T-helper 22 cell (primary cell): ENCODE measurements around the gene GPAM.
"Not testable (repeated sequence)": the region's sequence is repeated elsewhere in the genome, so short reads cannot be mapped to it uniquely, and the experiment has no call there.

Source experiments
- DNase-seq: peaks from one replicate; pipeline ENCODE4 v3.0.0-alpha.2; 2020; ENCODE audit warnings: low read depth

Gene GPAM

DNA sequence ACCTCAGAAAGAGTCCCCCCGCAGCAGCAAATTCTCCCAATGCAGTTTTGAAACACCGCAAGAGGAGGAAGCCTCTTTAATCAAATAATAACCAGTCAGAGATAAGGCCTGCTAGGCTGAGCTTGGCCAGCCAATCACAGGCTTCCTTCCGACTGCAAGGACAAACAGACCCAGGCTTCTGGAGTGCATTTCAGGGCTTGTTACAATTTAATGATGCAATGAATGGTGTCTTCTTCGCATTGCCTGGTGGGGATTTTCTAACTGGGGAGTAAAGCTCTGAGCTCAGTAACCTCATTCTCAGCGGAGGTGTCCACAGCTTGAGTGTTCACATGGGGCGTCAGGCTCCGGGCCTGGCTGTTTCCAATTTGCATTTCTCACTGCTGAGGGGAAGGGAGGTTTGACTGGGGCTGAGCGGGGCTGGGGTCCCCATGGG is 31.8 kb upstream of the GPAM start:
- DNase-seq = no peak

DNA sequence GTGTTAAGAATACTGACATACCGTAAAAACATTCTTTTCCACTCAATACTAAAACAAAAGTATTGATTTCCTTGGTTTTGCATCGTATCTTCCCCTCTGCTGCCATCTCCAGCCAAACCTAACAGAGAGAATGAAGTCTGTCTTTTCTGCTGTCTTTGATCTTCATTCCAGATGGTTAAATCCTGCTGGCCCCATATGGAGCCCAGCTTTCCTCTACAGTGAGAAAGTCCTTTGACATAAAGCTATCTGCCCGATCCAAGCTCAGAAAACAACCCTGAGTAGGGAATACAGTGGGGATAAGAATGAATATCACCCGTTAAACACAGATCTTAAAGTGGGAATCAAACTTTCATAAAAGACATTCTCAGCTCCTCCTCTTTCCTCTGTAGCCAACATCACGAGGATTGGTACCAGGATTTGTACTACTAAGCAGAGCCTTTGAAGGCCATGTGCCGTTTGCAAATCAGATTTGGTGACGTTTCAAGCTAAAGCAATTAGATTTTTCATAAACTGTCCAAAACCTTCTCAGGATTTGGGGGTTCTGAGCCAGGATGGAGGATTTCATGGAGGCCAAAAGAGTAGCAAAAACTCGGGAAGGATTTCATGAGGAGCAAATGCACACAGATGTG is 30.8 kb upstream of the GPAM start:
- DNase-seq = no peak

DNA sequence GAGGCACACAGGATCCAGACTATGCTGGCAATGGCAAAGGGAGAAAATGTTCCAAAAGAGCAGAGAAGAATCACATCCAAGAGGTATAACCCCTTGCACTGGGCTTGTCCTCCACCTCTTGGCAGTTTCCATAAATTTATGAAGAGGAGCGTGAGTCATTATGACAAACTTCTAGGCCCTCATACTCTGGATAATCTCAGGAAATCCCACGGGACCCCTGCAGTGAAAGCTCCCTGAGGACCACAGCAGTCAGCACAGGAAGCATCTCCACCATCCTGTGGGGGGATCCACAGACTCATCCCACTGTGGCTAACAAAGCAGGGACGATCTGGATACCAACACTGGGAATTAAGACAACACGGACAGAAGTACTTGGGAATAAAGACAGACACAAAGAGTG is 30.3 kb upstream of the GPAM start:
- DNase-seq = no peak

DNA sequence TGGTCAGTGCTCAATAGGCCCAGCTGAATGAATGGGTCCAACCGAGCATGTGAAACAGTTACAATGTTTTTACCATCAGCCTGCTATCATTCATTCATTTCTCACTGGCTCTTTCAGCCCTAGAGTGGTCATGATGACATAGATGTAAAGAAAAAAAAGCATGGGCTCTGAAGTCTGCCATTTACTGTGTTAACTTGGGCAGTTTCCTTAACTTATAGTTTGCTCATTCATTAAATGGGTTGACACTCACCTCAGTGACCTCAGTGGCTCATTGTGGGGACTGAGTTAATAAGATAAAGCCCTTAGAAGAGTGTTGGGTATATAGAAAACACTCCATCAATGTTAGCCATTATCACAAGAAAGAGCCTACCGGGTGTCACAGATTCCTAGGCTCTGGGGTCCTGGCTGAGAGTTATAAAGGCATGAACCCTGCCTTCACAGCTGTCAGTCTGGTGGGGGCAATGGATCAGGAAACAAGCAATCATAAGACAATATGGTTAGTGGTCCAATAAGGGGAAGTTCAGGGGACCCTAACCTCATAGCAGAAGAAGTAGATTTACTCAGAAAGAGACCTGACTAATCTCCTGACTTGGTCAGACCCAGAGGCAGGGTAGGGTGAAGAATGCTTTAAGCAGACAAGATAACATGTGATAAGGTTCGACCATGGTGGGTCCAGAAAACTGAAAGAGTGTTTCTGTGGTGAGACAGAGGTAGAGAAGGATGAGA is 29.7 kb upstream of the GPAM start:
- no peak for DNase-seq

DNA sequence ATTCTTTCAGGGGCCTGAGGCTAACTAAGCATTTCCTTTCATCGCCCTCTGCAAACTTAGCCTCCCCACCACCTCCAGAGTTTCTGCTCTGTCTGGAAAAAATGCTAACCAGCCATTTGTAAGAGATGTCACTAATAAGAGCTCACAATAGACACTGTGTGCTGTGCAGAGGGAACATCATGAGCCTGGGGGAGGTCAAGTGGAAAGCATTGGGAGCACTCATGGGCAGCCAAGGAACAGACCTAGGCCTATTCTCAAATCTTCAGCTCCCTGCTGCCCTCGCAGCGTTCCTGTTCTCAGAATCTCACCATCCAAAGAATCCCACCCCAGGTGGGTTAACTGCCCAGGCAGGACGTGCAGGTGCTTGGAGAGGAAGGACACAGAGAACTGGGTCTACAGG is 27.1 kb upstream of the GPAM start:
- DNase-seq = no peak

DNA sequence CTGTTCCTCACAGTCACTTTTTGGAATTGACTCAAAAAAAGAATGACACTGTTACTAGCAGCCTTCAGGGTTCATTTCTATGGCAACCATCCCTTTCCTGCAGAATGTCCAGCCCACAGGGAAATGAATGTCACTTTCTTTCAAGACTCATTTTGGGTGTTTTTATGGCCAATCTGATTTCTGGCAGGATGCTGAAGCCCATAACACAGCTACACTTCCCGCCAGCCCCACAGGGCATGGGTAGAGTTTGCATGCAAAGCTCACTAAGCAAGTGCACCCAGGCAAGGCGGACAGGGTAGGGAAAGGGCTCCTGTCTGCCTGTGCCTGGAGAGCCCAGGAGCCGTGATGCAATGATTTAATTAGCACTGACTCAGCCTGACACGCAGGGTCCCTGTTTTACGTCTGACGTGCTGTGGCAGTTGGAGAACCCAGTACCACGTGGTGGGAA is 26.1 kb upstream of the GPAM start:
- no peak for DNase-seq

DNA sequence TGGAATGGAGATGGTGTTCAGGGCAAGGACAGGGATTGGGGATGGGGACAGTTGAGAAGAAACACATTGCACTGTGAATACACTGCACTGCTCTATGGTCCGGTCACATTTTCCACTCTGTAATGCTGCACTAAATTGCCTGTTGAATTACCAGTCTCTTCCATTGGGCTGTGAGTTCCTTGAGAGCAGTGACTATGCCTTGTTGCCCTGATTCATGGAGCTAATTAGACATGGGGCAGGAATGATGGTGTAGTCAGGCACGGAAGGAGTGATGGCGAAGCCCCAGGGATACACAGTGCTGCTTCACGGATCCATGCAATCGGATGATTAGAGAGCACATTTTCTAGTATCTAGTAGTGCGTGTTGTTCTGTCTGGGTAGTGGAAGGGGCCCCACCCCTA is 25.4 kb upstream of the GPAM start:
- no peak for DNase-seq

DNA sequence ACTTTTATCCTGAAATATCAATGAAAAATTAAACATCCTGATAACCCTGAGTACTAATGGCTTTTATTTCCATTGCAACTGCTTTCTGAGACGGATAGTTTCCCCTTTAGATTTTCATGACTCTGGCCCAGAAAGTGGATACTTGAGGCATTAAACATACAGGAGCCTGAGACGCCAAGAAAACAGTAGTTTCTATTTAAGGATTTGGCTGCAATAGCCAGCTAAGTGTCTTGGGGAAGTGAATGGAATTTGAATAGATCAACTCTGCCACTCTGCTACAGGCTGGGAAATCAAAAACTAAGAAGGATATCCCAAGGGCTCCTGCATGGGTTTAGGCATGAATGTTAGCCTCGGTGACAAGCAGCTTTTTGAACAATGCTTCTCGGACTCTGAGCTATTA is 24.7 kb upstream of the GPAM start:
- DNase-seq = no peak

DNA sequence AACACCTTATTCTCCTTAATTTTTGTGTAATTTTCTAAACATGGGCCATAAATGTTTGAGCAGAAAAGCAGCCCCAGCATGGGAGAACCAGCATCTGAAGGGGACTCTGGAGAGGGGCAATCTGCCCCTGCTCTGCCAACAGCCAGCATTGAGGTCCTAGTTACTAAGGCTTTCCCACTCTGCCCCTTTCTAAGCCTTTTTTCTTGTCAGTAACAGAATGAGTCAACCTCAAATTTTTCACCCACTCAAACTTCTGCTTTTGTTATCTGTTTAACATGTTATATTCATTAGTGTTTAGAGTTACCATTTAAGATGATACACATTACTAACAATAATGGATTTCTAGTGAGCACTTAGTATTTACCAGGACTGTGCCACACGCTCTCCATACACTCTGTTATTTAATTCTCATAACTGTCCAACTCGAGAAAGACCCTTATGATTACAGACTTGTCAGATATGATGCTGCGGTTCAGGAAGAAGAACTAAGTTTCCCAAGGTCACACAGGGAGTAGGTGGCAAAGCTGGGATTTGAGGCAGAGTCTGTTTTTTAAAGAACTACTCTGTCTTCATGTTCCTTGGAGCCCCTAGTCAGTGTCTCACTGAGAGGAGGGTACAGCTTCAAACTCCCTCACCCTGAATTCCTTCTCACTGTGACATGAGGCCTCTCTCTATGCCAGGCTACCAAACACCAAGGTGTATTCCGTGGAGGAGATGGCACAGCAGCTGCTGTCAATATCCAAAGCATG is 19.9 kb upstream of the GPAM start:
- DNase-seq = no peak

DNA sequence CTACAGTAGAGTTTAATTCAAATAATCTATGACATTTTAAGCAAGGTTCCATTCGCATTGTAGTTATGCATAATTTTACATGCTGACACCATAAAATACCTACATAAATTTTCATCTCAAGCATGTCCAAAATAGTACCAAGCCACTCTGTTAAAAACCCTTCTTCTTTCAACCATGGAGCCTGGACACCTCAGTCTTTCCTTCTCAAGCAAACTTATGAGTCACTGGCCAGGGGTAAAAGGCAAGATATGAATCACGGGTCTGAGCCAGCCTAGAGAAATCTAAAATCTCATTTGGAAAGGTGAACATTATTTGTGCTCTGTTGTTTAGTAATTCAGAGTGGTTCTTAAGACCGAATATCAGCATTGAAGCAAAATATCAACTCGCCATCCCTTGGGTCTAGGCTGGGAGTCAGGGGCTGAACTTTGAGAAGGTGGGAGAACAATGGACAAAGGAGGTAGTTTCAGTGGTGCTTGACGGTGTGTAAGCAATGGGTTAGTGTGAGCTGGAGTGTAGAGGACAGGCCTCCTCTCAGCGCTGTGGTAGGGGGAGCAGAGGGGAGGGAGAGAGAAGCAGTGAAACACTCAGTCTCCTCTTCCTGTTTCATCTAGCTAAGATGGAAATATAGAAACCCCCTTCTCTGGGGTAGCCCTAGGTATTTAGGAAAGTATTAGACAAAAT is 19.1 kb upstream of the GPAM start:
- no peak for DNase-seq

DNA sequence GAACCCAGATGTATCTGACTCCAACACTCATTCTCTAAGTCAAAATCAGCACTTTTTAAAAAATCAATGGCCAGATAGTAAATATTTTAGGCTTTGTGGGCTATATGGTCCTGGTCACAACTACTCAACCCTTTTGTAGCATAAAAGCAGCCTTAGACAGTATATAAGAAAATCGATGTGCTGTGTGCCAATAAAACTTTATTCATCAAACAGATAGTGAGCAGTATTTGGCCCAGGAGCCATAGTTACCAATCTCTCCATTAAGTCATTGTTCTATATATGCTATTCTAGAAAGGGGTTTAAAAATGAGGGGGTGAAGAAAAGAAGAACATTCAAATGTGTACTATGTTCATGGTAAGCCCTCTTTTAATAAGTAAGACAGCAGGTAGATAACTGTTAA is 18.5 kb upstream of the GPAM start:
- DNase-seq = no peak

DNA sequence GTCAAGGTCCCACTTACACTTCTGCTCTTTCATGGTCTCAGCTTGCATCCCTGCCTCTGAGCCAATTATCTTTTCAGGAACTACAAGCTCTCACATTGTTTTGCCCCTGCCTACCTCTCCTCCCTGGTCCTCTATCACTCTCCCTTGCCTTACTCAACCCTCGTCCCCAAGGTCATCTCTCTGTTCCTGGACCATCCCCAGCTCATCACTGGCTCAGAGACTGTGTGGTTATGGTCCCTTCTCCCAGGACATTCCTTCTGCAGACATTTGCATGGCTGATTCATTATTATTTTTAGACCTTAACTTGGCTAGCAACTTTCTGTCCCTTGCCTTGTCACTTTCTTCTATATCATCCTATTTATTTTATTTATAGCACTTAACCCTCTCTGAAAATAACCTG is 17.8 kb upstream of the GPAM start:
- DNase-seq = no peak

DNA sequence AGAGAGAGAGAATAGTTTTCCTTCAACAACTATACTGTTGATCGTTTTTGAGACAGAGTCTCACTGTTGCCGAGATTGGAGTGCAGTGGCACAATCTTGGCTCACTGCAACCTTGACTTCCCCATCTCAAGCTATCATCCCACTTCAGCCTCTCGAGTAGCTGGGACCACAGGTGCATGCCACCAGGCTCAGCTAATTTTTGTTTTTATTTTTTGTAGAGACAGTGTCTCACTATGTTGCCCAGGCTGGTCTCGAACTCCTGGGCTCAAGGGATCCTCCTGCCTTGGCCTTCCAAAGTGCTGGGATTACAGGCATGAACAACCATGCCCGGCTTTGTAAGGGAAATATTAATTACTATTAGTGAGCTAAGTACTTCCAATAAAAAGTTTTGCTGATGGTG is 16.7 kb upstream of the GPAM start:
- DNase-seq = not testable (repeated sequence)

DNA sequence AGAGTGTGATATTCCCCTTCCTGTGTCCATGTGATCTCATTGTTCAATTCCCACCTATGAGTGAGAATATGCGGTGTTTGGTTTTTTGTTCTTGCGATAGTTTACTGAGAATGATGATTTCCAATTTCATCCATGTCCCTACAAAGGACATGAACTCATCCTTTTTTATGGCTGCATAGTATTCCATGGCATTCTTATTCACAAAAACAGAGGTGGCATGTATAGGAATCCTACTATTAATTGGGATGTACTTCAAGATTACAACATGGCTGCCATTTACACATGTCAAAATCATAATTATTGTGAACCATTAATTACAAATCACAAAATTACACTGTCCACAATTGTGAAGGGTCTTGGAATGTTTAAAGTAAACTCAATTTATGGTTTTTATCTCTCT is 14.1 kb upstream of the GPAM start:
- DNase-seq = not testable (repeated sequence)

DNA sequence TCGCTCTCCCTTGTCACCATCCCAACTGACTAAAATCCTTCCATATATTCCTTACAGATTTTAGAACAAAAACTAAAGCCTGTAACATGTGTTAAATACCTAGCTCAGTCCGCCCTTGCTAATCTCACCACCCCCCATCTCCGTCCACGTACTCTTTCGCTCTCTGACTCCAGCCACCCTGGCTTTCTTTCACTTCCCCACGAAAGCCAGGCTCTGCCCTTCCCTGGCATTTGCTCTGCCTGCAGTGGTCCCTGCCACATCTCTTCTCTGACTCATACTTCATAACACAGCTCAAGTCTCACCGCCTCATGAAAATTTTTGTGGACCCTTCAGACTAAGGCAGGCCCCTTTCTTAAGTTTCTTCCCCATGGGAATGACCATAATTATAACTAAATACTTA is 11.7 kb upstream of the GPAM start:
- DNase-seq = no peak

DNA sequence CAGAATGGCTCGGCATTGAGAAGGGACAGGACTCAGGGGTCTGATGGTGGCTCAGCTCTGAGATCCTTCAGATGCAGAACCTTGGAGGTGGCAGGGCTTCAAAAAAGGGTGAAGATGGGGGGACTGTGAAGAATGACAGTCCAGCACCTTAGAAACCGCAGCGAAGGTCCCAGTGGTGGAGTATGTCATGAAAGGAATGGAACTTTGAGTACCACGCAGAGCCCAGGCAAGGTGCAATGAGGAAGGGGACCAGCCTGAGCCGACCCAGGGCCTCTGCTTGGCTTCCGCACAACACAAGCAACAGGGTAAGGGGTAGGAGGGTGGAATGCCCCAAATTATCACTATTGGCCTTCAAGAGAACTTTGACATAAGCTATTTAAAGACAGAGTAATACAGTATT is 8.2 kb upstream of the GPAM start:
- no peak for DNase-seq

DNA sequence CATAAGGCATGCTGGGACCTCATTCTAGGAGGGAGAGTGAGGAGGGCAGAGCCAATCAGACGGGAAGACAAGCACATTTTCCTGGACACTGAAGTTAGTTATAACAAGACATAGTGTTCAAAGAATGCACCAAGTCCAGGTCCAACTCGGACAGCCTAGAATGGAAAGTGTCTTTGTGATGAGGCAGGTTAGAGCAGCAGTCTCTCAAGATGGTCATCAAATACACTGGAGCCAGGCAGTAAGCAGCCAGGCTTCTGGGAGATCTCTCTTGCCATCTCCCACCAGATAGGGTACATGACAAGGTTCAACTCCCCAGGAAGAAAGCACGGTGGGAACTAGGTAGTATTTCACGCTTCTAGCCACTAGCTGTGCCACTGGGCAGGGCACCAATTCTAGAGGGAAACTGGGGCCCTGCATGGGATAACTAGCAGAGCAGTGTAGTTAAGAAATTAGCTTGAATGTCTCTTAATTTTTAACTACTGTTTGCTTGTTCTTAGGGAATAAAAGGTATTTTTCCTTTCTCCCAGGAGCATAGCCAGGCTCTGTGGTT is 7.6 kb upstream of the GPAM start:
- DNase-seq = no peak

DNA sequence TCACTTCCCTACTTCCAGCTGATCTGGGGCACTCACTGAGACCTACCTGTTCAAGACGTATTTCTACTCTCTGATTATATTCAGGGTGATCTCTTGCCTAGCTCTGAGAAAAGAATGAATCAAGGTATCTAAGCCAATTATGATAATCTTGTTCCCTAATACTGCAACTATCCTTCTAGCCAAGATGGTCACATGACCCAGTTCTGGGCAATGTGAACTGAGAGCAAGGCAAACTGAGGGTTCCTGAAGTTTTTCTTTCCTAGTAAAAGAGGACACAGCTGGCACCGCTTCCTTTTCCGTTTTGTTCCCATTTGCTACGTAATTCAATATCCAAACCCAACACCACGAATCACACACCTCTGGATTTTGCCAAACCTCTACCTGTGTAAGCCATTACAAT is 5.9 kb upstream of the GPAM start:
- DNase-seq = no peak

DNA sequence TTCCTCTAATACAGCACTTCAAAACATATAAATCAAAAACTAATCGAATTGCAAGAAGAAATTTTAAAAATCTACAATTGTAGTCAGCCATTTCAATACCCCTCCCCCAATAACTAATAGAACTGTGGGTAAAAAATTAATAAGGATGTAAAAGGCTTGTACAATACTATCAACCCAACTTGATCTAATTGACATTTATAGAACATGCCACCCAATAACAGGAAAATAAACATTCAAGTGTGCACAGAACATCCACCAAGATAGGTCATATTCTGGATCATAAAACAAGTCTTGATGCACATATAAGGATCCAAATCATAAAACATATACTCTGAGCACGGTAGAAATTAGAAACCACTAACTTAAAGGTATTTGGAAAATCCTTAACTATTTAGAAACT is 4.0 kb upstream of the GPAM start:
- no peak for DNase-seq

DNA sequence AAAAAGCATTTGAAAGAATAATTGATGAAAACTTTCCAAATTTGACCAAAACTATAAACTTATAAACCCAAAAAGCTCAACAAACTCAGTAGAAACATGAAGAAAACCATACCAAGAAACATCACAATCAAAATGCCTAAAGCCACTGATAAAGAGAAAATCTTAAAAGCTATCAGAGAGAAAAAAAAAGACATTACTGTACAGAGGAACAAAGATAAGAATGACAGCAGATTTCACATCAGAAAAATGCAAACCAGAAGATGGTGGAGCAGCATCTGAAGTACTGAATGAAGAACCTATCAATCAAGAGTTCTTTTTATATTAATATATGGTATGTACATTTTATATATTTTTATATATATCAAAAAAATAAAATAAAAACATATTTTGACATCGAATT is 2.4 kb upstream of the GPAM start:
- no peak for DNase-seq

DNA sequence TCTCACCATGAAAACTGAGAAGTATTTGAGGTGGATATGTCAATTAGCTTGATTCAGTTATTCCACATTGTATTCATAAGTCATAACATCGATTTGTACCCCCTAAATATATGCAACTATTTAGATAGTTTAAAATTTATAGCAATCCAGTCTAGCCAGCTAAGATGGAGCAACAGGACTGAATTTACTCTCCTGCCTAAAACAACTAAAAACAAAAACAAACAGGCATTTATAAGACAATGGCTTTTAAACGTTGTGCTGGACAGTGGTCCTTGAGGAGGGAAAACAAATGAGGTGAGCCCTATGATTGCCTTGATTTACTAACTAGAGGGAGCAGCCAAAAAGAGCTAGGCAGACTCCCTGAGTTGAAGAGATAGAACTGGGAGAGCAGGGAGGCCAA is 814 bp upstream of the GPAM start:
- no peak for DNase-seq

DNA sequence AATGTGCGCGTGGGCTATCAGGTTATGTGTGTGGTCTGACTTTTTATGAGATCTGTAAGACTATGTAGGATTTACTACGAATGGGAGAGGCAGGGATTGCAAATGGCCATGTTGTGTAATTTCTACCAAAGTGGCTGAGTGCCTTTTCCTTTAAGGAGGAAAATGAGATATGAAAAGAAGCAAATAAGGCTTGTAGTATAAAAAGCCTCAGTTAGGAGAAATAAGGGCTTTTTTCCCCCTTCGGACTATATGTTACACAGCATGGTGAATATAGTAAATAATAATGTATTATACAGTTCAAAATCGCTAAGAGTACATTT is 447 bp upstream of the GPAM start:
- DNase-seq = no peak
